ENCODE data around the gene DDX23.

- TF ChIP-seq CTCF (IDR thresholded peaks at IDR 0.05) (no peak), POLR2A (IDR thresholded peaks at IDR 0.05) (no peak)
Observed at GRCh38 chr12:48826209-48826855, 25.6 kb downstream of the DDX23 start.
